GM19467 (cell line): ENCODE results near the gene NHS.

Source experiments
- ATAC-seq: cut with Tn5 transposase; IDR thresholded peaks from one replicate; pipeline ENCODE4 v1.9.1; 2021; ENCODE audit warnings: mild to moderate bottlenecking, moderate library complexity; ENCODE audit not compliant: unreplicated experiment

The NHS gene

DNA sequence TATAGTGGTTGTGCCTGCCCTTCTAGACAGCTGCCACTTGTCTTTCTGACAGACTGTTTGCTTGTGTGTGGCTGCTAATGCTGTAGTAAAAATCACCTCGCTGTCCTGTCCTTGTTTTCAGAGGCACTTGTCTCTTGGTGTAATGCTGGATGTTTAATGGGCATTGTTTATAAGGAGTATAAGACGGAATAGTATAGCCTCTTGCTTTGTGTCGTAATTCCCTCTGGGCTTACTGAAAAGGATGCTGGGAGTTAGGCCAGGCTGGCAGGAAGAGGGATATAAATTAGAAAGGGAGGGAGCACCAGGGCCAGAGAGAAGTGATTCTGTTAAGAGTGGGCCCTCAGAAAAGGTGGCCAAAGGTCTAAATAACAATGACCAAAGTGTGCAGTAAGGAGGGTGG lies 29.0 kb downstream of the NHS start:
- no peak for ATAC-seq

DNA sequence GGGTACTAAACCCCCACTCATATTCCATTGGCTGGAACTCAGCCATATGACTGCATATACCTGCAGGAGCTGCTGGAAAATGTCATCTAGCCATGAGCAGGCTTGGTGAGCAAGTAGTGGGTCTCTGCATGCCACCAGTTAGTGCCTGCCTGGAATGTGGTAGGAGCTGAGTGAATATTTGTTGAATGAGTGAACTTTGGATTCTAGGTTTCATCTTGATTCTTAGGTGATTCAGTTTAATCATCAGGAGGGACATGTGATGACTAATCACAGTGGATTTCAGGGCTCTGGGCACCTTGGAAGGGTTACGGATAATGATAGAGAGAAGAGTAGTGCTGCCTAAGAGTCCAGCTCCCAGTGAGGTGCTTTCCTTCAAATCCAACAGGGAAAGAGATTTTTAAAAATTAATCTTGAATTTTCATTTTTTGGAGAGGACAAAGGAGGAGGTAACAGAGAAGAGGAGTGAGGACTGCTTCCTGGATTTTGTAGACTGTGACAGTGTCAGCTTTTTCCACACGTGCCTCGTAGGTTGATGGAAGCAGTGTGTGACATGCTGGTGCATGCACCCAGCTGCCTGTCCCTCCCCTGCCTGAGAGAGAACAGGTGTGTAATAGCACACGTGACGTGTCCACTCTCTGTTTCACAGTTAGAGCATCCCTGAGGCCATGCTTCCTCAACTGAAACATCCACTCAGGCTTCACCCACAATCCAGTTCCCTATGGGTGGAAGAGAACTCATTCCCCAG lies 30.4 kb downstream of the NHS start:
- no peak for ATAC-seq

DNA sequence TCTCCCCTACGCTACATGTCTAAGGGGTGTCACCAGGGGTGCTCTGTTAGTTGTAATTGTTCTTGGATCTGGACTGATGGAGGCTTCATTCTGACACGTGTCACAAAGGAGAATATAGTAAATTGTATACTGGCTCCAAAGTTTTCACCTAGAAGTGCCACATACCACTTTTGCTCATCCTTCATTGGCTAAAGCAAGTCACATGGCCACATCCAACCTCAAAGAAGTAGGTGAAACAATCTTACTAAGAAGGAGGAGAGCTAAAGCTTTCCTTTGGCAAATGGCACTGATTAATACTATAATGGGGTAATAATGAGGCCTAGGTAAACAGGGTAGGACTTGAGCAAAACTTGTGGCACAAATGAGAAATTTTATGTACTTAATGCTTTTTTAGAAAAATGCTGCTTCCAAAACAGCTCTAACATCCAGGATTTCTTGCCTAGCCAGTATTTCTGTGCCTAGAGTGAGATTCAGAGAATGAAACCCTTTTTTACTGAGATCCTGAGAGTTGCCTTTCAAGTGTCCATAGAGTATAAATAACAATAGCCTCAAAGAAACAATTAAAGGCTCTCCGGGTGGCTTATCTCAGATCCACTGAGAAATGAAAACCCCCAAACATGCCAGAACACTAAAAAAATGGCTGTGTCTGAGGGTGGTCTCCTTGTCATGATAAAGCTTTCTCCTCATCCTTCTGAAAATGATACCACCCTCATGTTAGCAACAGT lies 34.7 kb downstream of the NHS start:
- ATAC-seq: no peak

- no peak for ATAC-seq
These were observed 35.7 kb downstream of the NHS start for GRCh38 chrX:17410651-17411050.

- ATAC-seq: no peak
These were observed 36.2 kb downstream of the NHS start for GRCh38 chrX:17411205-17411604.

DNA sequence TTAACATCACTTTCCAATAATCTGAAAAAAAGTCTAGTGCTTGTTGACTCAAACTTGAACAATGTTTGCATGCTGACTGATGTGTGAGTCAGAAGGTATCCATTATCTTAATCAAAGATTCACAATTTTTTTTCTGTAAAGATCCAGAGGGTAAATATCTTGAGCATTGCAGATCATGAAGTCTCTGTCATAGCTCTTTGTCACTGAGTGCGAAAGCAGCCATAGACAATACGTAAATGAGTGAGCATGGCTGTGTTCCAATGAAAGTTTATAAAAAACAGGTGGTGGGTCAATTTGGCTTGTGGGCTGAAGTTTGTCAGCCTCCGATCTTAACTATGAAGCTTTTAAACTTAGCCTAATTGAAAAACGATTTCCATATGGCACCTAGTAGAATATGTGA lies 37.7 kb downstream of the NHS start:
- no peak for ATAC-seq

DNA sequence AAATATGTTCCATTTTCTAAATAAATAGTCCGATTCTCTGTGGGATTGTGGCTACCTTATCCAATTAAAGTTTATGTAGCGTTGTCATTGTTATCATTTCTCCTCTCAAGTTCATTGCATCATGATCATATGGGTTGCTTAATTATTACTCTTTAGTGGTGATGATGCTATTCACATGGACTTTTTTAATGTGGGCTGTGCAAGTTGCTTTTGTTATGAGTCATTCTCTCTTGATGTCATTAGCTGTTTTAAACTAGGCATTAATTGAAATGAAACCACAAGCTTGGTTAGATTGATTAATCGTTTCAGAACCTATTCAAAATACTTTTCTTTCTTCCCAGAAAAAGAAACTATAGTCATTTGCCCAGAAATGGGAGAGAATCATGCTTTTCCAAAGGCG lies 38.2 kb downstream of the NHS start:
- ATAC-seq: no peak

DNA sequence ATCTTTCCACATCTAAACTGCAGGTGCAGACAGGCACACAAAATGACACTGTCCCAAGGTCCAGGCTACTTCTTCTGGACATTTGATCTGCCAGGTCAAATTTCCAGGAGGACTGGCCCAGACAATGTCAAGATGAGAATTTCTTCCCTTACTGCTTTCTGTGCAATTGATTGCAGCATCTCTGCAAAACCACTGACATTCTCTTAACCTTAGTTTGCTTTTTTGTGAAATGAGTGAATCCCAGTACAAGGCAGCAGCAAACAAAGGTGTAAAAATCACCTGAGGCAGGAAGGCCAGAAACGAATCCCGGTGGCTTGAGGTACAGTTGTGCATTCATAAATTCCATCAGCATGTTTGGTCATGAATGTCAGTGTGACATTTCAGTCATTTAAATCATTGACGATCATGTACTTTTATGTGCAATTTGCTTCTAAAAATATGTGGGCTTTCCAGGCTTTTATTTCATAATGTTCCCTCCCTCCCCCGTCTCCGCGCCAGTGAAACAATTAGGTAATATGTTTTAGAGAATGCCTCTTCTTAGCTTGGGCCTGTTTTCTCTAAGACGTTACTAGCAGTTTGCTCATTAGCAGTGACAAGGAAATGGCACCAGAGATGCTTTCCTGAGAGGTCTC lies 39.1 kb downstream of the NHS start:
- ATAC-seq: no peak

- no peak for ATAC-seq
These were observed 39.8 kb downstream of the NHS start for GRCh38 chrX:17414839-17415238.

DNA sequence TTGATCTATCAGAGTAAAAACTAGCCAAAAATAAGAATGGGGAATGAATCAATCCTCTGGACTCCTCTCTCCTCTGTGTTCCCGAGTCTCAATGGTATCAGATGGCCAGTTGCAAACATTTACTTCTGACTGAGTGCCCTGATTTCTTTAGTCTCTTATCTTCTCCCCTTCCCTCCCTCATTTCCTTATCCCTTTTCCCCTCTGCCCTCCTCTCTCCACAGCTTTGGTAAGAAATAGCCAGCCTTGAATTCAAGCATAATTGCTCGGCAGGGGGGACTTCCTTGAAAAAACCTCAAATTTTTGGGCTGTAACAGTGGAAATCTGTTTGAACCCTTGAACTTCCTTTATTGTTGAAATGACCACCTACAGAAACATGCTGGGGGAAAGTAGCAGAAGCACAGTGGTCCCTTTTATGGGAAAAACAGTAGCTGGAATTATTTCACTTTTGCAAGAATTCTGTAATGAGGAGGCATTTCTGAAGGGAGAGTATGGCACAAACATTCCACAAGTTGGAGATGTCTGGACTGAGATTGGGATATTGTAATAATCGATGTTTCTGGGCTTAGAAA lies 40.3 kb downstream of the NHS start:
- ATAC-seq: no peak

- ATAC-seq: no peak
These were observed 42.4 kb downstream of the NHS start for GRCh38 chrX:17417372-17417771.

DNA sequence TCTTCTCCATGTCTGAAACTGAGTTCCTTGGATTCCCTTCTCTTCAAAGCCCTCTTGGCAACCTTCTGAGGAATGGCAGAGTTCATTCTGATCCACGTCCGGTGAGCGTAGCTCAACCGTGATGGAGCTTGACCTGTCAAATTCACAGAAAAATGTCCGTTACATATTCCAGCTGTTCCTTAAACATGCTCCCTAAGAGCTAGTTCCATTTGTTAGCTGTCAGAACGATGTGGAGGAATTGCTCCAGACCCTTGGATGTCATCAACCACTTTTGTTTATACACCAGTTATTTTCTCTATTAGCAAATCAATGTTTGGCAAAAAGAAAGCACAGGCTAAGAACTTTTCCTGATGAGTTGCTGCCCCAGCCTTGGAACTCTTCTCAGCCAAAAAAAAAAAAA lies 50.1 kb downstream of the NHS start:
- no peak for ATAC-seq

DNA sequence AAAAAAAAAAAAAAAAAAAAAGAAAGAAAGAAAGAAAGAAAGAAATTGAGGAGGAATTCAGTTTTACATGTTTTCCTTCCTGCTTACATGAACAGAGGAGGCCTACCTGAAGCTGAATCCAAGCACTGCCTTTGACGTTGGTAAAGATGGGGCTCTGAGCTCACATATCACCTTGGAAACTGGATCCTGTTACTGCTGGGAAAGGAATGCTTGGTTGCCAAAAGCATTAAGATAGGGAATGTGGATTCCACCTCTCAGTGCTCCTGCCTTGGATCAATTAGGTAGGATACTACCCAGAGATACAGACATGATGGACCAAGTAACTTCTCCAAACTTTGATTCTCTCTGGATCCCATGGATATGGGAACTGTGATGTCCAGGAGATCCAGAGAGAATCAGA lies 50.6 kb downstream of the NHS start:
- ATAC-seq: no peak

- no peak for ATAC-seq
These were observed 56.2 kb downstream of the NHS start for GRCh38 chrX:17431171-17431570.

DNA sequence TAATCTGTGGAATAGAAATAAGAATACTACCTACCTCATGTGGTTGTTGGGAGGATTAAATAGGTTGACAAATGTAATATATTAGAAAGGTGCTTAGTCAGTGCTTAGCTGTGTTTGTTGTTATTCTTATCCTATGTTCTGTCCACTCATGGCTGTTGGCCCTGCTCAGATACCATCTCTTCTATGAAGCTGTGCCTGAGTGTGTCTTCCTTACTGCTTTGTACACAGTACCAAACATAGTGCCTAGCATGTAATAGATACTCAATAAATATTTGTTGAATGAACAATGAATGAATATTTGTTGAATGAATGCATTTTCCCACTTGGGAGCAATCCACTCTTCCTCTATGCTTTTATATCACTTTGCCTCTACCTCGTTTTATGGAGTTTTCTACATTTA lies 57.2 kb downstream of the NHS start:
- no peak for ATAC-seq

DNA sequence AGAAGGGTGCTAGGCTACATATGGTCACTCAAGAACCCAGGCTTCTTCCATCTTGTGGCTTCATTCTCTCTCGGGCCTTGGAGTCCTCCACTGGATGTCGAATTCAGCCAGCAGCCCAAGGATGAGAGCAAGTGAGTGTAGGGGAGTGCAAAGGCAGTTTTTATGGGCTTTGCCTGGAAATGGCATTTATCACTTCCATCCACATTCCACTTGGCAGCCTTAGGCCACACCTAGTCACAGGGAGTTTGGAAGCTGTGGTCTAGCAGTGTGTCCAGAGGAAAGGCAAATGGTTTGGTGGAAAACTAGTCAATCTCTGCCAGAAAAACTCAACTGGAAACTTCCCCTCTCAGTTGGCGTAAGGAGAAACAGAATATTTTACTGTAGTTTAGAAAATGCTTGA lies 59.0 kb downstream of the NHS start:
- ATAC-seq: no peak

- ATAC-seq: no peak
These were observed 60.5 kb downstream of the NHS start for GRCh38 chrX:17435476-17435875.

DNA sequence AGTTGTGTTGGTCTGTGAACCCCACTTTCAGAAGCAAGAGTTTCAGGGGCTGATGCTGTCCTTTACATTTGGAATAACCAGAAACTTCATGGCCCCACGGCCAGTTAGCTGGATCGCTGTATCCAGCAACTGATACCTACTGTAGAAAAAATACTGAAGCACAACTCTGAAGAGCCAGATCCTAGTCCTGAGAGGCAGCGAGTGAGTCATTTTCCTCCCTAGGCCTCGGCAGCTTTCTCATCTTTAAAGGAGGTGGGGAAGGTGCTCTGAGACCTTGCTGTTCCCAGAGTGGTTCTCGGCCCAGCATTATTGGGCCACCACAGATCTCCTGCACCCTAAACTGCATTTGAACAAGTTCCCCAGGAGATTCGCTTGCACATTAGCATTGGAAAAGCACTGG lies 63.2 kb downstream of the NHS start:
- no peak for ATAC-seq

DNA sequence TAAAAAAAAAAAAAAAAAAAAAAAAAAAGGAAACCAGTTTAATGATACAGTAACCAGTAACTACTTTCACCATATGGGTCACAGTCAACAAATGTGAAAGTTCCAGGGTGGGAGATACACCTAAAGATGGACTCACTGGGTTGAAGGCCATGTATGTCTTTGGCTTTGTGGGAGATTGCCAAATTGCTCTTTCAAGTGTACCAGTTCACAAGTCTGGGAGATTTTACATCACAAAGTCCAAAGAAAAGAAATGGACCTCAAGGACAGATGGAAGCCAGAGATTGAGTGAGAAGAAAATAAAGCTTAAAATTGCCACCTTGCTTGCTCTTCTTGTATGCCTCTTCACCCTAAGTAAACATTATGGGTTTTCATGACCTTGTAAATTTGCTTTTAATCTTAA lies 65.3 kb downstream of the NHS start:
- no peak for ATAC-seq

DNA sequence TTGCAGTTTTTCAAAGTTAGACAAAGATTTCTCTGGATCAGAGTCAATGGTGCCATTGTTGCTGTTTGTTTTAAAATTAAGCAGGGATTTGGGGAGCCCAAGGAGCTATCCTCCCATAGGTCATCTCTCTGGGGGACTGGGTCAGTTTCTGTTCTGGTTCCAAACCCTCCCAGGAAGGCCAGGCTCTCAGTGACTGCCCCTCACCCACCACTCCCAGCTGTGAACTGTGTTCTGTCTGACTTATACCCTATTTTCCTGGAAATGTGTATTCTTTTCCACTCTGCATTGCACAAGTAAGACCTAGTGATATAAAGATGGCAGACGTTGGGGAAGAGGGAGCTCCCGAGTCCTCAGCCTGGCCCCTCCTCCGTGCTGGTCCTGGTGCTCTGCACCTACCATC lies 65.8 kb downstream of the NHS start:
- ATAC-seq: no peak

DNA sequence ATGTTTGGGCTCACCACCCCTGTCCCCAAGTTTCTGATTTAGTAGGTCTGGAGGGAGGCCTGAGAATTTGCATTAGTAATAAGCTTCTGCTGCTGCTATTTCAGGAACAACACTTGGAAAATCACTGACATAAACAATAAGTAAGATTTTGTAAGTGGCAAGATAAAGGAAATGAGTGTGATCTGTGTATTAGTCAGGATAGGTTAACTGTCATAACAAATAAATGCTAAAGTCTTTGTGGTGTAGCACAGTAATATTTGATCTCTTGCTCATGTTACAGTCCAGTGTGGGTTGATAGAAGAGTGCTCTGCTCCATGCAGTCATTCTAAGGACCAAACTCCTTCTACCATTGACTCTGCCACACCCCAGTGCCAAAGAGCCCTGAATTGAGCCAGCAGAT lies 67.0 kb downstream of the NHS start:
- no peak for ATAC-seq

DNA sequence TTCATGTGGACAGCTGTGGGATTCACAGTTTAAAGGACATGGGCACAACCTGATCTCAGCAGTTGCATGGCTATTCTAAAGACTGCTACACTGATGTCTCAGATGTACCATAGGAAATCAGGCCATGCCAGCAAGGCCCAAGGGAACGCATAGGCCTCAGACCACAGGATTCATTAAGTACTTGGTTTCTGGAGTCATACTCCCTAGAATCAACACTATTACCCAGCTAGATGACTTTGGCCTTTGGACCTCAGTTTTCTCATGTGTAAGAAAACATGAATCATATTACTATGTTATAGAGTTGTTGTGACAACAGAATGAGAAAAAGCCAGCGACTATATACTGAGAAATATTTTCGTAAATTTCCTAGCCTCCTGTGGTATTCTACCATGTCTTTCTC lies 67.9 kb downstream of the NHS start:
- ATAC-seq: no peak
